Suprapubic skin (tissue), 4 donors: ENCODE measurements around the gene GCNT2.
"Not testable (repeated sequence)": the region's sequence is repeated elsewhere in the genome, so short reads cannot be mapped to it uniquely, and the experiment has no call there.

Source experiments
- CTCF ChIP-seq, 2 donors: fragments of 200-600 bp in 1 of 2; fragments of 450-650 bp in 1 of 2; sonication (generic) in 1 of 2; IDR thresholded peaks; one replicate each; pipeline ENCODE4 v1.5.1; 2016 to 2019; ENCODE audit warnings: antibody characterized with exemption in 2 of 2, mild to moderate bottlenecking in 1 of 2, moderate library complexity in 1 of 2
- POLR2A ChIP-seq, 2 donors: fragments of 450-650 bp; IDR thresholded peaks; one replicate each; pipeline ENCODE4 v1.6.1; 2017; ENCODE audit warnings: antibody characterized with exemption in 2 of 2, mild to moderate bottlenecking in 2 of 2, moderate library complexity in 2 of 2
- POLR2AphosphoS5 ChIP-seq, 3 donors: sonication (generic); formaldehyde crosslinking; IDR thresholded peaks; one replicate each; pipeline ENCODE4 v1.6.1; 2017; ENCODE audit warnings: antibody characterized with exemption in 3 of 3

- TF ChIP-seq CTCF, POLR2A, POLR2AphosphoS5 (IDR thresholded peaks at IDR 0.05): not testable (repeated sequence)
Observed at GRCh38 chr6:10491905-10492304, 29.2 kb upstream of the GCNT2 start.
